GM12878 (cell line): Measurements from ENCODE around the gene ZPBP2. TPM values are rescaled to one million over a fixed set of nuclear protein-coding genes. Genes with fewer than 3 reads are reported as not detected.

ENCODE experiments used
- ATAC-seq: fragments of 200-7000 bp; cut with Tn5 transposase; 3 replicates; pipeline ENCODE4 v1.9.1; 2020; ENCODE audit warnings: mild to moderate bottlenecking, moderate library complexity
- BruUV-seq: library from RNA; stranded (reverse); fragments of 400-500 nt; replicated peaks from 2 replicates; lab custom pipeline; 2021; lab: Mats Ljungman, UMichigan
- CTCF ChIA-PET: fragments of 300-600 bp; sonication (Branson Sonifier 250); formaldehyde crosslinking; extraction: SDS; loops from one replicate; lab custom pipeline; 2021; ENCODE audit warnings: inconsistent platforms; lab: Yijun Ruan, JAX
- POLR2A ChIA-PET: fragments of 350-600 bp; formaldehyde crosslinking; extraction: SDS; loops from one replicate; lab custom pipeline; 2021; ENCODE audit warnings: inconsistent platforms; lab: Charles Lee
- RAD21 ChIA-PET: fragments of 300-600 bp; sonication (Branson Sonifier 250); formaldehyde crosslinking; loops from one replicate; lab custom pipeline; 2023; ENCODE audit warnings: antibody characterized with exemption; ENCODE audit not compliant: unreplicated experiment; lab: Charles Lee
- SMC1A ChIA-PET: fragments of 300-600 bp; sonication (Branson Sonifier 250); formaldehyde crosslinking; loops from one replicate; lab custom pipeline; 2023; ENCODE audit not compliant: unreplicated experiment, uncharacterized antibody; lab: Charles Lee
- DNase-seq: peaks from one replicate; pipeline ENCODE4 v3.0.0-alpha.2; 2011; ENCODE audit warnings: low read depth, low spot score
- FAIRE-seq: peaks from 3 replicates; lab custom pipeline; 2011; peaks lifted over from hg19 to GRCh38; lab: Jason Lieb, UNC
- H2AFZ ChIP-seq: 2 replicates; pipeline ENCODE4 v1.6.0; 2011; ENCODE audit warnings: low read depth, low read length, control low read depth; ENCODE audit not compliant: control insufficient read depth
- H3K27ac ChIP-seq: 2 replicates; pipeline ENCODE4 v1.5.1; 2011; ENCODE audit warnings: control low read depth; ENCODE audit not compliant: control insufficient read depth, insufficient read depth
- H3K27me3 ChIP-seq, 2 experiments: replicated peaks in 1 of 2; 2 replicates each; pipeline versions ENCODE4 v1.6.0 to v1.6.1; 2011; ENCODE audit warnings: low read length in 1 of 2; ENCODE audit not compliant: control insufficient read depth in 2 of 2, insufficient read depth in 2 of 2
- H3K36me3 ChIP-seq, 2 experiments: 2 replicates each; pipeline ENCODE4 v1.5.1; 2011; ENCODE audit warnings: low read length in 1 of 2; ENCODE audit not compliant: control insufficient read depth in 2 of 2, insufficient read depth in 2 of 2
- H3K4me1 ChIP-seq: 2 replicates; pipeline ENCODE4 v1.6.1; 2011; ENCODE audit warnings: mild to moderate bottlenecking, low read length, moderate library complexity, mixed read lengths; ENCODE audit not compliant: control insufficient read depth, insufficient read depth
- H3K4me2 ChIP-seq: 2 replicates; pipeline ENCODE4 v1.6.0; 2011; ENCODE audit warnings: control low read depth; ENCODE audit not compliant: control insufficient read depth, insufficient read depth
- H3K4me3 ChIP-seq: fragments of 200-600 bp; sonication (generic); 2 replicates; pipeline ENCODE4 v1.5.1; 2016
- H3K79me2 ChIP-seq: 2 replicates; pipeline ENCODE4 v1.6.0; 2011; ENCODE audit warnings: low read length; ENCODE audit not compliant: control insufficient read depth, insufficient read depth
- H3K9ac ChIP-seq: 2 replicates; pipeline ENCODE4 v1.8.0; 2011; ENCODE audit warnings: low read length, control low read depth, mixed read lengths; ENCODE audit not compliant: control insufficient read depth, insufficient read depth
- H3K9me3 ChIP-seq: replicated peaks from 3 replicates; pipeline ENCODE4 v1.5.1; 2011; ENCODE audit warnings: mild to moderate bottlenecking, low read length; ENCODE audit not compliant: control insufficient read depth, insufficient read depth
- H4K20me1 ChIP-seq: 2 replicates; pipeline ENCODE4 v1.6.0; 2011; ENCODE audit not compliant: control insufficient read depth, insufficient read depth
- ATF7 ChIP-seq: fragments of 450-650 bp; IDR thresholded peaks from 2 replicates; pipeline ENCODE4 v1.6.1; 2016; ENCODE audit warnings: low read depth, mild to moderate bottlenecking
- CEBPB ChIP-seq, 2 experiments: fragments of 150-350 bp in 1 of 2; IDR thresholded peaks; 2 replicates each; pipeline ENCODE4 v1.6.1; 2012 to 2014; ENCODE audit warnings: low read depth in 2 of 2, low read length in 2 of 2, borderline replicate concordance in 1 of 2, inconsistent platforms in 1 of 2
- DPF2 ChIP-seq: fragments of 450-650 bp; IDR thresholded peaks from 2 replicates; pipeline ENCODE4 v1.6.1; 2017; ENCODE audit warnings: mild to moderate bottlenecking
- EGR1 ChIP-seq, 2 experiments: IDR thresholded peaks; 1 replicate in 1 of 2; 2 replicates in 1 of 2; pipeline ENCODE4 v1.6.1; 2011 to 2012; ENCODE audit warnings: low read depth in 2 of 2, low read length in 2 of 2, borderline replicate concordance in 1 of 2, mild to moderate bottlenecking in 1 of 2, moderate library complexity in 1 of 2
- ESRRA ChIP-seq: IDR thresholded peaks from 2 replicates; pipeline ENCODE4 v1.6.1; 2012; ENCODE audit warnings: mild to moderate bottlenecking, low read length, improper control_type of control experiment
- LARP7 ChIP-seq: fragments of 450-650 bp; IDR thresholded peaks from 2 replicates; pipeline ENCODE4 v1.6.1; 2017; ENCODE audit warnings: mild to moderate bottlenecking
- MYB ChIP-seq: fragments of 150-350 bp; IDR thresholded peaks from 2 replicates; pipeline ENCODE4 v1.6.1; 2014; ENCODE audit warnings: mild to moderate bottlenecking, low read depth, low read length, borderline replicate concordance
- PAX8 ChIP-seq: fragments of 450-650 bp; IDR thresholded peaks from 2 replicates; pipeline ENCODE4 v1.6.1; 2017; ENCODE audit warnings: mild to moderate bottlenecking, moderate library complexity
- RBBP5 ChIP-seq: fragments of 200-600 bp; sonication (generic); conservative IDR thresholded peaks from 2 replicates; pipeline ENCODE4 v1.6.1; 2016
- SIX5 ChIP-seq: IDR thresholded peaks from 2 replicates; pipeline ENCODE4 v1.6.1; 2011; ENCODE audit warnings: mild to moderate bottlenecking, low read depth, low read length, moderate library complexity; ENCODE audit not compliant: severe bottlenecking
- SMARCA5 ChIP-seq: fragments of 450-650 bp; IDR thresholded peaks from 2 replicates; pipeline ENCODE4 v1.6.1; 2017; ENCODE audit warnings: mild to moderate bottlenecking
- TAF1 ChIP-seq: IDR thresholded peaks from 2 replicates; pipeline ENCODE4 v1.6.1; 2011; ENCODE audit warnings: mild to moderate bottlenecking, low read depth, low read length, borderline replicate concordance
- TBL1XR1 ChIP-seq: IDR thresholded peaks from 2 replicates; pipeline ENCODE4 v1.6.1; 2012; ENCODE audit warnings: low read depth, low read length, improper control_type of control experiment
- WRNIP1 ChIP-seq: IDR thresholded peaks from 2 replicates; pipeline ENCODE4 v1.6.1; 2011; ENCODE audit warnings: low read depth, low read length, improper control_type of control experiment, borderline replicate concordance
- ZBED1 ChIP-seq: IDR thresholded peaks from 2 replicates; pipeline ENCODE4 v1.6.1; 2016; ENCODE audit warnings: borderline replicate concordance
- WGBS: methylation state at CpG from one replicate; pipeline ENCODE4 v1.1.6; 2016; ENCODE audit warnings: low lambda C conversion rate; ENCODE audit not compliant: insufficient replicate concordance, insufficient coverage; ENCODE audit errors: missing lambda C conversion rate; 5-methylcytosine and 5-hydroxymethylcytosine counted together
- in situ Hi-C: fragments of 300-500 bp; cut with MboI; formaldehyde crosslinking; loops from 9 replicates; pipeline ENCODE4 v1.14.3; 2018; ENCODE audit warnings: mixed read lengths
- intact Hi-C: fragments of 100-400 bp; cut with micrococcal nuclease; formaldehyde crosslinking; loops from one replicate; pipeline ENCODE4 v1.14.2; 2022; ENCODE audit not compliant: unreplicated experiment
- polyA plus RNA-seq, 11 experiments: library from polyadenylated mRNA; depleted of rRNA in 4 of 11; unstranded in 6 of 11; stranded (reverse) in 5 of 11; fragments of >200 nt; fragmentation: Nextera tagmentation in 4 of 11; fragmentation: Illumina TruSeq in 1 of 11; extraction: Ambion mirVana in 4 of 11; extraction: Trizol in 1 of 11; gene quantifications; 1 replicate in 1 of 11; 2 replicates in 10 of 11; pipeline versions ENCODE4 v1.2.1 to v1.2.3, GENCODE V29; 2011 to 2016; ENCODE audit warnings: inconsistent platforms in 2 of 11, missing spikeins in 2 of 11, low read depth in 1 of 11
- total RNA-seq, 4 experiments: library from RNA; depleted of rRNA in 3 of 4; stranded (reverse); fragments of >200 nt in 3 of 4; fragmentation: Illumina TruSeq in 1 of 4; extraction: Trizol in 1 of 4; gene quantifications; 2 replicates each; pipeline versions ENCODE4 v1.2.1 to v1.2.3, GENCODE V29; 2013 to 2021
- TF ChIP-seq, protein P1 (sequence below): fragments of 450-650 bp; IDR thresholded peaks from 2 replicates; pipeline ENCODE4 v1.6.1; 2017; ENCODE audit warnings: mild to moderate bottlenecking, moderate library complexity
- TF ChIP-seq, protein P2 (sequence below): fragments of 450-650 bp; formaldehyde crosslinking; IDR thresholded peaks from 2 replicates; pipeline ENCODE4 v1.4.0; 2020; ENCODE audit warnings: mild to moderate bottlenecking, moderate library complexity

Gene ZPBP2
- total and polyA plus RNA-seq, 10 of the 15 experiments (the other 5 are each of a cell fraction or from before 2014, with no cell fraction given): 0.33 to 1.0 (median 0.58) TPM

GRCh38 chr17:39841134-39841683 is 26.8 kb upstream of the ZPBP2 start:
- H3K4me1 ChIP-seq: peaks cover 29% of the 10 kb centered on the region
- peaks cover 92% of the 10 kb centered on the region for H3K79me2 ChIP-seq
- no peak overlapping the region for H2AFZ ChIP-seq
- H3K4me3 ChIP-seq: no peak overlapping the region
- no peak overlapping the region for H3K4me2 ChIP-seq
- no peak overlapping the region for H3K9ac ChIP-seq
- WGBS: 98% methylated on average over 2 of the region's 2 CpGs
- FAIRE-seq (no peak), DNase-seq (no peak), ATAC-seq (no peak)
- H3K27me3 ChIP-seq: no peaks in the 10 kb centered on the region
- peak overlapping the region; percentile 22 for H3K27ac ChIP-seq
- ChIA-PET CTCF (interaction anchor here (0.6 to 0.7 kb wide), 2 partner anchors 10 to 22 kb away, joined by 3 to 4 read pairs; no protein-coding TSS in a partner anchor), RAD21 (interaction anchor here (0.6 to 0.7 kb wide), 2 partner anchors 21 to 33 kb away, joined by 3 to 4 read pairs; no protein-coding TSS in a partner anchor), SMC1A (interaction anchor here (1.2 kb wide), 1 partner anchor 20 kb away, joined by 3 read pairs; no protein-coding TSS in a partner anchor), POLR2A (interaction anchor here (0.6 kb wide), 1 partner anchor 30 kb away, joined by 6 read pairs; no protein-coding TSS in a partner anchor)
- H4K20me1 ChIP-seq: no peaks in the 10 kb centered on the region
- in situ Hi-C loops (no loop called here), intact Hi-C loops (no loop called here)
- peaks cover 22% of the 10 kb centered on the region for H3K9me3 ChIP-seq
- BruUV-seq: no TSS peak
- peaks cover 11 to 25% of the 10 kb centered on the region in 2 experiments; a peak in 3 of 4 replicates for H3K36me3 ChIP-seq
- TF ChIP-seq TAF1 (no peak), DPF2 (no peak), MYB (no peak), SIX5 (no peak), RBBP5 (no peak), SMARCA5 (no peak), PAX8 (no peak), ESRRA (no peak), ATF7 (no peak), WRNIP1 (no peak), ZBED1 (no peak), LARP7 (no peak), EGR1 (IDR thresholded peaks at IDR 0.05; ENCODE audit: borderline replicate concordance in 1 of 2, low read depth in 2 of 2, low read length in 2 of 2) (no peak), CEBPB (IDR thresholded peaks at IDR 0.05; ENCODE audit: borderline replicate concordance in 1 of 2, low read depth in 2 of 2, low read length in 2 of 2) (no peak), TBL1XR1 (no peak)
- TF ChIP-seq, protein P1, sequence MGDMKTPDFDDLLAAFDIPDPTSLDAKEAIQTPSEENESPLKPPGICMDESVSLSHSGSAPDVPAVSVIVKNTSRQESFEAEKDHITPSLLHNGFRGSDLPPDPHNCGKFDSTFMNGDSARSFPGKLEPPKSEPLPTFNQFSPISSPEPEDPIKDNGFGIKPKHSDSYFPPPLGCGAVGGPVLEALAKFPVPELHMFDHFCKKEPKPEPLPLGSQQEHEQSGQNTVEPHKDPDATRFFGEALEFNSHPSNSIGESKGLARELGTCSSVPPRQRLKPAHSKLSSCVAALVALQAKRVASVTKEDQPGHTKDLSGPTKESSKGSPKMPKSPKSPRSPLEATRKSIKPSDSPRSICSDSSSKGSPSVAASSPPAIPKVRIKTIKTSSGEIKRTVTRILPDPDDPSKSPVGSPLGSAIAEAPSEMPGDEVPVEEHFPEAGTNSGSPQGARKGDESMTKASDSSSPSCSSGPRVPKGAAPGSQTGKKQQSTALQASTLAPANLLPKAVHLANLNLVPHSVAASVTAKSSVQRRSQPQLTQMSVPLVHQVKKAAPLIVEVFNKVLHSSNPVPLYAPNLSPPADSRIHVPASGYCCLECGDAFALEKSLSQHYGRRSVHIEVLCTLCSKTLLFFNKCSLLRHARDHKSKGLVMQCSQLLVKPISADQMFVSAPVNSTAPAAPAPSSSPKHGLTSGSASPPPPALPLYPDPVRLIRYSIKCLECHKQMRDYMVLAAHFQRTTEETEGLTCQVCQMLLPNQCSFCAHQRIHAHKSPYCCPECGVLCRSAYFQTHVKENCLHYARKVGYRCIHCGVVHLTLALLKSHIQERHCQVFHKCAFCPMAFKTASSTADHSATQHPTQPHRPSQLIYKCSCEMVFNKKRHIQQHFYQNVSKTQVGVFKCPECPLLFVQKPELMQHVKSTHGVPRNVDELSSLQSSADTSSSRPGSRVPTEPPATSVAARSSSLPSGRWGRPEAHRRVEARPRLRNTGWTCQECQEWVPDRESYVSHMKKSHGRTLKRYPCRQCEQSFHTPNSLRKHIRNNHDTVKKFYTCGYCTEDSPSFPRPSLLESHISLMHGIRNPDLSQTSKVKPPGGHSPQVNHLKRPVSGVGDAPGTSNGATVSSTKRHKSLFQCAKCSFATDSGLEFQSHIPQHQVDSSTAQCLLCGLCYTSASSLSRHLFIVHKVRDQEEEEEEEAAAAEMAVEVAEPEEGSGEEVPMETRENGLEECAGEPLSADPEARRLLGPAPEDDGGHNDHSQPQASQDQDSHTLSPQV: no peak
- TF ChIP-seq, protein P2, sequence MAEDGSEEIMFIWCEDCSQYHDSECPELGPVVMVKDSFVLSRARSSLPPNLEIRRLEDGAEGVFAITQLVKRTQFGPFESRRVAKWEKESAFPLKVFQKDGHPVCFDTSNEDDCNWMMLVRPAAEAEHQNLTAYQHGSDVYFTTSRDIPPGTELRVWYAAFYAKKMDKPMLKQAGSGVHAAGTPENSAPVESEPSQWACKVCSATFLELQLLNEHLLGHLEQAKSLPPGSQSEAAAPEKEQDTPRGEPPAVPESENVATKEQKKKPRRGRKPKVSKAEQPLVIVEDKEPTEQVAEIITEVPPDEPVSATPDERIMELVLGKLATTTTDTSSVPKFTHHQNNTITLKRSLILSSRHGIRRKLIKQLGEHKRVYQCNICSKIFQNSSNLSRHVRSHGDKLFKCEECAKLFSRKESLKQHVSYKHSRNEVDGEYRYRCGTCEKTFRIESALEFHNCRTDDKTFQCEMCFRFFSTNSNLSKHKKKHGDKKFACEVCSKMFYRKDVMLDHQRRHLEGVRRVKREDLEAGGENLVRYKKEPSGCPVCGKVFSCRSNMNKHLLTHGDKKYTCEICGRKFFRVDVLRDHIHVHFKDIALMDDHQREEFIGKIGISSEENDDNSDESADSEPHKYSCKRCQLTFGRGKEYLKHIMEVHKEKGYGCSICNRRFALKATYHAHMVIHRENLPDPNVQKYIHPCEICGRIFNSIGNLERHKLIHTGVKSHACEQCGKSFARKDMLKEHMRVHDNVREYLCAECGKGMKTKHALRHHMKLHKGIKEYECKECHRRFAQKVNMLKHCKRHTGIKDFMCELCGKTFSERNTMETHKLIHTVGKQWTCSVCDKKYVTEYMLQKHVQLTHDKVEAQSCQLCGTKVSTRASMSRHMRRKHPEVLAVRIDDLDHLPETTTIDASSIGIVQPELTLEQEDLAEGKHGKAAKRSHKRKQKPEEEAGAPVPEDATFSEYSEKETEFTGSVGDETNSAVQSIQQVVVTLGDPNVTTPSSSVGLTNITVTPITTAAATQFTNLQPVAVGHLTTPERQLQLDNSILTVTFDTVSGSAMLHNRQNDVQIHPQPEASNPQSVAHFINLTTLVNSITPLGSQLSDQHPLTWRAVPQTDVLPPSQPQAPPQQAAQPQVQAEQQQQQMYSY: no peak
